GM12801 (cell line): ENCODE data around the gene TMEM100.

Source experiments
- TF ChIP-seq, protein P1 (sequence below): IDR thresholded peaks from one replicate; pipeline ENCODE4 v1.5.1; 2011; ENCODE audit warnings: control low read depth; ENCODE audit not compliant: insufficient read length; ENCODE audit errors: extremely low read depth

Gene TMEM100

DNA sequence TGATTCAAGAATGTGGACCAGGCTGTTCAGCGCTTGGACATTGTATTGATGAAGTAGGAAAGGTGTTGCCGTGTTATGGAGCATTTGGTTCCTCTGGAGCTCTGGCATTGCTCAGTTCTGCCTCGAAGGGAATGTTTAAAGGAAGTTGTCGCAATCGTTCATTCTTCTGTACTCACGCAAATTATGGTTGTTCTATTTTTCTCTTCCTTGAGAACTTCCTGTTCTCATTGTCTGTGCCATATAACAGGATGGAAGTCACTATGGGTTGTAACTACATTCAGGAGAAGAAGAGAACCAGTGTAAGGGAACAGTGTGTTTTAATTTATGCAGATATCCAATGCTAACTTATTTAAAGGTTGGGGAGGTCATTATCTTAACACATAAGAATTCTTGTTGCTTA lies 41.2 kb upstream of the TMEM100 start:
- TF ChIP-seq, protein P1, sequence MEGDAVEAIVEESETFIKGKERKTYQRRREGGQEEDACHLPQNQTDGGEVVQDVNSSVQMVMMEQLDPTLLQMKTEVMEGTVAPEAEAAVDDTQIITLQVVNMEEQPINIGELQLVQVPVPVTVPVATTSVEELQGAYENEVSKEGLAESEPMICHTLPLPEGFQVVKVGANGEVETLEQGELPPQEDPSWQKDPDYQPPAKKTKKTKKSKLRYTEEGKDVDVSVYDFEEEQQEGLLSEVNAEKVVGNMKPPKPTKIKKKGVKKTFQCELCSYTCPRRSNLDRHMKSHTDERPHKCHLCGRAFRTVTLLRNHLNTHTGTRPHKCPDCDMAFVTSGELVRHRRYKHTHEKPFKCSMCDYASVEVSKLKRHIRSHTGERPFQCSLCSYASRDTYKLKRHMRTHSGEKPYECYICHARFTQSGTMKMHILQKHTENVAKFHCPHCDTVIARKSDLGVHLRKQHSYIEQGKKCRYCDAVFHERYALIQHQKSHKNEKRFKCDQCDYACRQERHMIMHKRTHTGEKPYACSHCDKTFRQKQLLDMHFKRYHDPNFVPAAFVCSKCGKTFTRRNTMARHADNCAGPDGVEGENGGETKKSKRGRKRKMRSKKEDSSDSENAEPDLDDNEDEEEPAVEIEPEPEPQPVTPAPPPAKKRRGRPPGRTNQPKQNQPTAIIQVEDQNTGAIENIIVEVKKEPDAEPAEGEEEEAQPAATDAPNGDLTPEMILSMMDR: no peak

DNA sequence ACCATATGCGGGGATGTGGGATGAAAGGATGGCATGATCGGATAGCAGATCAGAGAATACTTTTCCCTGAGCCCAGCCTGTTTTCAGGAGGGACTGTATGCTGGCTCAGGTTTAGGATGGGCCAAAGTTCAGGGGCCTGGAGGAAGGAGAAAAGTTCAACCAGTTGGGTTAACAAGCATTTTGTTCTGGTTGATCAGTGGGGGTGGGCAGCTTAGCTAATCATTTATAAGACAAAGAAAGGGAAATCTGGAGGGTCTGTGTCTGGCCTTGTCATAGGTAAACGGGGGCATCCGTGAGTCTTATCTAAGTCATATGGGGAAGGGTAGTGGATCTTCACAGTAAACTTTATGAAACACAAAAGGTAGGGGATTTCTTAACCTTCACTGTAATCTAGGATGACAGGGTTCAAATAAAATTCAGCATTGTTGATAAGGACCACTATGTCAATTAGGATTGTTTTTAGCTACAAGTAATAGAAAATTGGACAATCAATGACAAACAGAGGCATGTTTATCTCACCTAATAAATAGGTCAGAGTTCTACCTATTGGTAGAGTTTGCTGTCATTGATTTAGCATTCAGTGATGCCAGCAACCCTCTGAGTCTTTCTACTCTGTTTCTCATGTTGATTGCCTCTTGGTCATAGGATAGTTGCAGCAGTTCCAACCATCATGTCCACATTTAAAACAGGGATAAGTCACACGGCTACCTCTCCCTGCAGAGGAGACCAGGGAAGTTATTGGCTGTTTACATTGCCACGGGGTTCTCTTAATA lies 39.6 kb upstream of the TMEM100 start:
- TF ChIP-seq, protein P1: no peak

DNA sequence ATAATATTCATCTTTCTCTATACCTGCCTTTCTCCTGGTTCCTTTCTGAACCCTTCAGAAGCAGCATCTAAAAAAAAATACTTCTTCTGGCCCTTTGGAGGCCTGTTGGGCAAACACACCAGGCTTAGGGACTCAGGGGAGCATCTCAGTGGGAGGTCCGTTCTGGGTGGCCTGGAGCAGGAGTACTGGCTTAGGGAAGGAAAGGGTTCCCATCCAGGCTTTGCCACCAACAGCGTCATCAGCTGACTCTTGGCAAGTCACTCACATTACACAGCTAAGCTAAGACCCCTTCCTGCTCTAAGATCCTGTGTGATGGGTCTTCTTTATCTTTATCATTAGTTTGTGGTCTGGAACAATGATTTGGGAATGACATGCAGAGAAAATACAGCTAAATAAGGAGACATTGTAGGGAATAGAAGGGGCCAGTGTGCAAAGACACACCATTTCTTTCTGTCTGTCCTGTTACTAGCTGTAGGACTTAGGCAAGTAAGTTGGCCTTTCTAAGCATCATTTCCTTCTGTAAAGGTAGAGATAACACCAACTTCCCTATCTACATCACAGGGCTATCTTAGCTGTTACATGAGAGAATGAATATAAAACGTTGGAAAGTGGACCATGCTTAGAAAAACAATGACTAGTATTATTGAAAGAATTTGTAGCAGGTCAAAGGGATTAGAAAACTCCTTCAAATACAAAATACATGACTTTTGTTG lies 38.1 kb upstream of the TMEM100 start:
- TF ChIP-seq, protein P1: no peak

DNA sequence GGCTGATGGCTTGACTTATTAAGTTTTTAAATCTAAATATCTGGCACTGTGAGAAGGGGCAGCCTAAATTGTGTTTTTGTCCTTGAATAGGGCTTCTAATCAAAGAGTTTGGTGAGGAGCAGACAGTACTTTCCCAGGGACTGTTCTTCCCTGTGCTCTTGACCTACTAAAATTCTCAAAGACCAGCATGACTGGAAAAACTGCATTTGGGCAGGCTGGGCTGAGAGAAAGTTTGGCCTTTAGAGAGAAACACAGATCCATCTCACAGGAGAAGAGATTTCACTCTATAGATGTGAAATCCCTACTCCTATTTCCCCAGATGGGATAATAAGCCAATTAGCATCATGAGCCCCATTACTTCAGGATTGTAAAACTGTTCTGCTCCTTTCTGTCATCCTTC lies 35.5 kb upstream of the TMEM100 start:
- TF ChIP-seq, protein P1: no peak

DNA sequence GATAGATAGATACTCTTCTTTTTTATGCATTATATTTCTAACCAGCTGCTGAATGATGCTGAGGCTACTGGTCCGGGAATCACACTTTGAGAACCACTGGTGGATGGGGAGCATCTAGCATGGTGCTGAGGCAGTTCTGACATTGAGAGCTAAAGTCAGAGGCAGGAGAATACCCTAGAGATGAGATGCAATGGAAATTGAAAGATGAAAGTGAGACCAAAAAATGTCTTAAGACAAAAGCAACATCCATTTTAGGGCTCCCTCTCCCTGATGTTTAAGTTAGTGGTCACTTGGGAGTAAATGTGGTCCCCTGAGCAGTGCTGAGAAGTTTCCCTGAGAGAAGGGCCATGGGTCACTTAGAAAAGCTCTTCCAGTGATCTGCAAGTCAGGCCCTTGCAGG lies 35.0 kb upstream of the TMEM100 start:
- TF ChIP-seq, protein P1: no peak

DNA sequence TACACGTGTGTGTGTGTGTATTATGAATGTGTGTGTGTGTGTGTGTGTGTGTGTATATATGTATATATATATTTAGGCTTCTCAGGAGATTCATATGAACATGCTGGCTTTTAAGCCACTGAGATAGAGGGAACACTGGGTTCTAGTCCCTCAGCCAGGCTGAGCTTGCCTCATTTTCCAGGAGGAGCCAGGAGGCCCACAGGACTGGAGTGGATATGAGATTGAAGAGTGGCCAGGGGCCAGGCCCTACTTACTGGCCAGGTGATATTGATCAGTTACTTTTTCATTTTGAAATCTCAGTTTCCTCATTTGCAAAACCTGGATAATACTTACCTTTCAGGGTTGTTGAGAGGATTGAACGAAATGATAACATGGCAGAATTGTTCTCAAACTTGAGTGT lies 34.0 kb upstream of the TMEM100 start:
- TF ChIP-seq, protein P1: no peak

DNA sequence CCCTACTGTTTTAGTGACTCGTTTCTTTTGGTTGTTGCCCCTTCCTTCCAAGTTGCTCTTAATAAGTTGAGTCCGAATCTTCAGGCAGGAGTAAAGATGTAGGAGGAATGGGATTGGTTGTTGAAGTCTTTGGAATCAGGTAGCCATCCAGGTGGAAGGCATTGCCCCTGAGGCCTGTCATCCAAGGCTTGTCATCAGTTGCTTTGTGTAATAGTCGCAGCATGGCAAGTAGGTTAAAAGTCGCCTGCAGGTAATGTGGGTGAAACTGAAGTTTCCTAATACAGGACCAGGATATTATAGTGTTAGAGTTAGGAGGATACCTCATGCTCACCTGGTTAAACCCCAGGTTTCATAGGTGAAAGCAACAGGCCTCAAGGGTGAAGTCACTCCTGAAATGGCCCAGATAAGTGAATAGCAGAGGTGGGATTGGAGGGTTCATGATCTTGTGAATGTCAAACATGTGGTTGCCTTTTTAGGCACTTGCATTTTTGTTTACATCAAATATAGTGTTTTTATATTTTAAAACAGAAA lies 29.1 kb upstream of the TMEM100 start:
- TF ChIP-seq, protein P1: no peak
